Gastroesophageal sphincter (tissue), 3 donors: ENCODE data around the gene NPL.
A peak's percentile ranks its signal among the peaks of the same experiment; 100 is the strongest.

Experiments used
- CTCF ChIP-seq, 4 experiments: fragments of 200-600 bp in 2 of 4; fragments of 450-650 bp in 2 of 4; sonication (generic) in 1 of 4; IDR thresholded peaks; one replicate each; pipeline ENCODE4 v1.5.1; 2017 to 2019; ENCODE audit warnings: antibody characterized with exemption in 4 of 4, mild to moderate bottlenecking in 2 of 4, moderate library complexity in 2 of 4
- POLR2AphosphoS5 ChIP-seq: sonication (generic); formaldehyde crosslinking; IDR thresholded peaks from one replicate; pipeline ENCODE4 v1.6.1; 2017; ENCODE audit warnings: antibody characterized with exemption

- TF ChIP-seq CTCF (IDR thresholded peaks at IDR 0.05): peak in 2 of 4 experiments; percentile 31 to 41
- peak; percentile 96 for TF ChIP-seq POLR2AphosphoS5
These were observed 49.9 kb downstream of the NPL start, which contains the start of gene DHX9 for GRCh38 chr1:182839209-182840066.
